ENCODE results near the gene CDK5R1.

CDK5R1 gene

DNA sequence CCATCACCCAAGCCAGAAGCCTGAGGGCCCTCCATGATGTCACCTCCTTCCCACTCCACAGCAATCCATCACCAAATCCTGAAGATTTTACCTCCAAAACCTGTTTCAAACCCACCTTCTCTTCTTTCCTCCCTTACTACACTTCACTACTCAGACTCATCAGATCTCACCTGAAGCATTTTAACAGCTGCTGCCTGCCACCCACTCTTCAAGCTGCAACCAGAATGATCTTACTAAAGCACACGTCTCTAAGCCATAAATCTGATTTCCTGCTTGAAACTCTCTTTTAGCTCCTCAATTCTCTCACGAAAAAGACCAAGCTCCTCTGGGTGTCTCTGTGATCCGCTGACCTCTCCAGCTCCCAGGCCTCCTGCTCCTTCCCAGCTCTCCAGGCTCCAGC lies 46.5 kb downstream of the CDK5R1 start:
- no peak for DNase-seq (ENCODE audit: low read depth)
- TF ChIP-seq, protein P1, sequence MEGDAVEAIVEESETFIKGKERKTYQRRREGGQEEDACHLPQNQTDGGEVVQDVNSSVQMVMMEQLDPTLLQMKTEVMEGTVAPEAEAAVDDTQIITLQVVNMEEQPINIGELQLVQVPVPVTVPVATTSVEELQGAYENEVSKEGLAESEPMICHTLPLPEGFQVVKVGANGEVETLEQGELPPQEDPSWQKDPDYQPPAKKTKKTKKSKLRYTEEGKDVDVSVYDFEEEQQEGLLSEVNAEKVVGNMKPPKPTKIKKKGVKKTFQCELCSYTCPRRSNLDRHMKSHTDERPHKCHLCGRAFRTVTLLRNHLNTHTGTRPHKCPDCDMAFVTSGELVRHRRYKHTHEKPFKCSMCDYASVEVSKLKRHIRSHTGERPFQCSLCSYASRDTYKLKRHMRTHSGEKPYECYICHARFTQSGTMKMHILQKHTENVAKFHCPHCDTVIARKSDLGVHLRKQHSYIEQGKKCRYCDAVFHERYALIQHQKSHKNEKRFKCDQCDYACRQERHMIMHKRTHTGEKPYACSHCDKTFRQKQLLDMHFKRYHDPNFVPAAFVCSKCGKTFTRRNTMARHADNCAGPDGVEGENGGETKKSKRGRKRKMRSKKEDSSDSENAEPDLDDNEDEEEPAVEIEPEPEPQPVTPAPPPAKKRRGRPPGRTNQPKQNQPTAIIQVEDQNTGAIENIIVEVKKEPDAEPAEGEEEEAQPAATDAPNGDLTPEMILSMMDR (IDR thresholded peaks at IDR 0.05; ENCODE audit: low read depth, low read length), result no peak
- TF ChIP-seq POLR2A (IDR thresholded peaks at IDR 0.05; ENCODE audit: extremely low read depth, insufficient read length) (no peak), MYC (IDR thresholded peaks at IDR 0.05; ENCODE audit: low read depth, low read length) (no peak)
- TF ChIP-seq, protein P2, sequence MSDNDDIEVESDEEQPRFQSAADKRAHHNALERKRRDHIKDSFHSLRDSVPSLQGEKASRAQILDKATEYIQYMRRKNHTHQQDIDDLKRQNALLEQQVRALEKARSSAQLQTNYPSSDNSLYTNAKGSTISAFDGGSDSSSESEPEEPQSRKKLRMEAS (IDR thresholded peaks at IDR 0.05; ENCODE audit: low read depth, low read length), result no peak

DNA sequence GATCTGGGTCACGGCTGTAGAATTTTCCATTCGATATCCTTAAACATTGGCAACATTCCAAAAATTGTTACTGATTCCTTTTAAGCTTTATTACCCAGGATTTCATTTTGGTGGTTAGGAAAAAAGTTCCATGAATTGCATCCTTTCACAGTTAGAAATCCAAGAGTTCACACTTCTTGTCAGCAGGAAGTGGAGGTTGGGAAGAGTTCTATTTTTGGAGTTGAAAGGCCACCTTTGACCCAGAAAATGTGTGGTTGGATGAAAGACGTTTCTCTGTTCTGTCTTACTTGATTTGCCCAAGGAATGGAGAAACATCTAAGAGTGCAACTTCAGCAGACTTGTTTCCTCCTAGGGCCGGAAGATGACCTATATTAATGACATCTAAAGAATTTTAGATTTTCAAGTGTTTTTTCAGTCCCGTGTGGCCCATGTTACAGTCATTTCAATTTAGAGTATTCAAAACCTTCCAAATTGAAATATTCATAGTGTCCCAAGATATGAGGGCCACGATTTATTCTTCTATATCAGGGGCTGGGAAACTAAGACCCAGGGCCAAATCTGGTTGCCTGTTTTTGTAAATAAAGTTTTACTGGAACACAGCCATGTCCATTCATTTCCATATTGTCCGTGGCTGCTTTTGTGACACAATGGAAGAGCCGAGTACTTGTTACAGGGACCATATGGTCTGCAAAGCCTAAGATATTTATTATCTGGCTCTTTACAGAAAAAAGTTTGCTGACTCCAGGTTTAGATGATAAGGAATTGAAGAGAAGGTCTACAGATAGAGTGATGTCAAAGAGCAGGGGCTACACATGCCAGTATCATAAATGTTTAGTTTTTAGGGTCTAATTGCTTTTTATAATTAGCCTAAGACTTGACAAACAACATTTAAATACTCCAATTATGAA lies 50.2 kb downstream of the CDK5R1 start:
- H3K4me3 ChIP-seq (ENCODE audit: low read depth, low read length), result no peak overlapping the region
- TF ChIP-seq POLR2A (IDR thresholded peaks at IDR 0.05; ENCODE audit: extremely low read depth, insufficient read length), result no peak
- TF ChIP-seq, protein P1 (IDR thresholded peaks at IDR 0.05; ENCODE audit: low read depth, low read length), result no peak
- no peak for TF ChIP-seq MYC (IDR thresholded peaks at IDR 0.05; ENCODE audit: low read depth, low read length)
- TF ChIP-seq, protein P2 (IDR thresholded peaks at IDR 0.05; ENCODE audit: low read depth, low read length), result no peak
- DNase-seq (ENCODE audit: low read depth), result no peak

More for the DNA sequence above, 46.5 kb downstream of the CDK5R1 start:
- H3K4me3 ChIP-seq (ENCODE audit: low read depth, low read length), result no peak overlapping the region
